Ishikawa (cell line): Measurements from ENCODE around the gene FGGY.

Experiments used
- EP300 ChIP-seq: IDR thresholded peaks from 2 replicates; pipeline ENCODE4 v1.6.1; 2012; ENCODE audit warnings: borderline replicate concordance
- RAD21 ChIP-seq: IDR thresholded peaks from 2 replicates; pipeline ENCODE4 v1.6.1; 2012; ENCODE audit warnings: low read depth
- REST ChIP-seq: IDR thresholded peaks from 2 replicates; pipeline ENCODE4 v1.6.1; 2012; ENCODE audit warnings: low read depth, mild to moderate bottlenecking
- TAF1 ChIP-seq: IDR thresholded peaks from 2 replicates; pipeline ENCODE4 v1.6.1; 2012; ENCODE audit warnings: low read depth, mild to moderate bottlenecking

- TF ChIP-seq TAF1 (no peak), EP300 (no peak), RAD21 (no peak), REST (no peak)
These were observed 370.1 kb downstream of the FGGY start for GRCh38 chr1:59667020-59667419.
